ENCODE data around the gene ENG.
A peak's percentile ranks its signal among the peaks of the same experiment; 100 is the strongest.

The ENG gene

GRCh38 chr9:127868278-127868902, 13.9 kb upstream of the ENG start:
- TF ChIP-seq CTCF (conservative IDR thresholded peaks at IDR 0.05; ENCODE audit: low read depth) = no peak
- CTCF ChIA-PET = interaction anchor here (2.5 kb wide), 1 partner anchor 134 kb away, joined by 17 read pairs; the partner anchor contains the start of gene TOR2A
- H3K27ac ChIP-seq = peak overlapping the region; percentile 87
- no peak for DNase-seq (ENCODE audit: low spot score)
- POLR2A ChIA-PET (ENCODE audit: low non-redundant PET) = no interaction called here

GRCh38 chr9:127867356-127868277, 13.2 kb upstream of the ENG start:
- ChIA-PET CTCF (interaction anchor here (0.6 to 0.9 kb wide), 2 partner anchors 15 to 82 kb away, joined by 3 to 4 read pairs; partner anchors contain the start of gene CDK9), POLR2A (ENCODE audit: low non-redundant PET) (no interaction called here)
- H3K27ac ChIP-seq = peak overlapping the region; percentile 18

GRCh38 chr9:127866535-127866934, 12.1 kb upstream of the ENG start:
- DNase-seq (ENCODE audit: low spot score) = no peak
- no peak for TF ChIP-seq CTCF (conservative IDR thresholded peaks at IDR 0.05; ENCODE audit: low read depth)
- ChIA-PET POLR2A (ENCODE audit: low non-redundant PET) (no interaction called here), CTCF (interaction anchor here (0.7 to 0.9 kb wide), 2 partner anchors 81 to 132 kb away, joined by 3 read pairs; partner anchors contain the start of genes CDK9 and TOR2A)
- H3K27ac ChIP-seq = peak overlapping the region; percentile 18

More at GRCh38 chr9:127867356-127868277, 13.2 kb upstream of the ENG start:
- no peak for DNase-seq (ENCODE audit: low spot score)
- TF ChIP-seq CTCF (conservative IDR thresholded peaks at IDR 0.05; ENCODE audit: low read depth) = no peak

GRCh38 chr9:127865645-127866464, 11.4 kb upstream of the ENG start:
- CTCF ChIA-PET = interaction anchor here (0.5 to 0.9 kb wide), 3 partner anchors 55 to 60 kb away, joined by 3 read pairs; no protein-coding TSS in a partner anchor
- TF ChIP-seq CTCF (conservative IDR thresholded peaks at IDR 0.05; ENCODE audit: low read depth) = no peak
- POLR2A ChIA-PET (ENCODE audit: low non-redundant PET) = no interaction called here
- no peak for DNase-seq (ENCODE audit: low spot score)
- H3K27ac ChIP-seq = peak overlapping the region; percentile 18

- DNase-seq (ENCODE audit: low spot score) = no peak
- CTCF ChIA-PET = no interaction called here
- H3K27ac ChIP-seq = no peak overlapping the region
- no peak for TF ChIP-seq CTCF (conservative IDR thresholded peaks at IDR 0.05; ENCODE audit: low read depth)
- POLR2A ChIA-PET (ENCODE audit: low non-redundant PET) = no interaction called here
These were observed 8.7 kb upstream of the ENG start for GRCh38 chr9:127863191-127863621.
